ENCODE measurements around the gene KNDC1. TPM values are rescaled to one million over a fixed set of nuclear protein-coding genes. Genes with fewer than 3 reads are reported as not detected.
"Not testable (repeated sequence)": the region's sequence is repeated elsewhere in the genome, so short reads cannot be mapped to it uniquely, and the experiment has no call there.

The KNDC1 gene
- total RNA-seq, 2 experiments from 2014 or later = 0.36 to 0.40 TPM

DNA sequence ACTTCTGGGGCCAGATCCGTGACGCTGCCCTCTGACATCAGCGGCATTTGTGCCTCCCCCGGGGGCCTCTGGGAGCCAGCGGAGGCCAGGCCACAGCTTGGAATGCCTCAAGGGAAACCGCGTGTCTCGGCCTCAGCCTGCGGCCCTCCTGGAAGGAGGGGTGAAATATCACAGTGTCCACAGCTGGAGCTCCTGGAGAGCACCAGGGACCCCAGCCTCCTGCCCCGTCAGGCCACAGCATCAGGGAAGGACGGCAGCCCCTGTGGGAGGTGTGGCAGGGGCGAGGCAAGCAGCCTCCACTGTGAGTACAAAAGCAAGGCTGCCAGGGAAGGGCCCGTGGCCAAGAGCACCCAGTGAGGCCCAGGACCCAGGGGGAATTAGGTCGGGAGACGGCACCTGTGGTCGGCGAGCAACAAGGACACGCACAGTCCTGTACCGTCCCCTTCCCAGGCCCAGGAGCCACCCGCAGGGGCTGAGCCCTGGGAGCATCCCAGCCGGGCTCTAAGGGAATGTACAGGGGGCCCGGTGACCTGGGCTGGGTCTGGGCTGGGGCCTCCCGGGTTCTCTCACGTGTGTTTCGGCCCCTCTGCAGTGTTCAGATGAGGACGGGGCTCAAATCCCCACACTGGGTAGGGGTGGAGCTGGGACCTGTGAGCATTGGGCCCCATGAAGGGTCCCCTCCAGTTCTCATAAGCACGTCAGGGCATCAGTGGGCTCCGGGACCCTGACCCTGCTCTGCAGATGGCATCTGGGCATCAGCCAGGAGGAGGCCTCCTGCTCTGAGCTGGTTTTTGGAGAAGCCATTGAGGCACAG is 18.7 kb upstream of the KNDC1 start:
- POLR2A ChIA-PET = no interaction called here
- Mint-ChIP-seq H3K27me3 (peaks cover 12% of the 10 kb centered on the region), H3K4me3 (no peak overlapping the region), H3K4me1 (peaks cover 4% of the 10 kb centered on the region), H3K36me3 (no peaks in the 10 kb centered on the region), H3K27ac (no peak overlapping the region), H3K9me3 (no peaks in the 10 kb centered on the region)
- no peak for DNase-seq
- ATAC-seq (ENCODE audit: low read depth) = no peak

DNA sequence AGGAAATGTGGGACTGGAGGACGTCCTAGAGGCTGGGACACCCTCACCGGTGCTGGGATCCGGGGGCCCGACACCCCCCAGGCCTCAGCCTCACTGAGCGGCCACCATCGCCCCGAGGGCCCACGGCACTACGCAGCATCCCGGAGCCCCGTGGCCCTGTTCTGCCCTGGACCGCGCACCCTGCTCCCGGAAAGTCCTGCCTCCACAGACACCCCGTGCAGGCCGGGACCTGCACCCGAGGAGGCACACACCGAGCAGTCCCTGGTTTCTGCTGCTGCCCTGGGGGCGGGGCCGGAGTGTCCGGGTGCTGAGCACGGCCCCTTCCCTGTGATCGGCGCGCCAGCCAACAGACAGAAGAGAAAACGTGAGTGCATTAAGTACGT is 18.1 kb upstream of the KNDC1 start:
- no peak for ATAC-seq (ENCODE audit: low read depth)
- peaks cover 1% of the 10 kb centered on the region for H3K9me3 Mint-ChIP-seq
- H3K36me3 Mint-ChIP-seq = no peaks in the 10 kb centered on the region
- no peak for DNase-seq
- peaks cover 4% of the 10 kb centered on the region for H3K4me1 Mint-ChIP-seq
- H3K27me3 Mint-ChIP-seq = peaks cover 16% of the 10 kb centered on the region
- no peak overlapping the region for H3K27ac Mint-ChIP-seq
- POLR2A ChIA-PET = no interaction called here
- H3K4me3 Mint-ChIP-seq = no peak overlapping the region

DNA sequence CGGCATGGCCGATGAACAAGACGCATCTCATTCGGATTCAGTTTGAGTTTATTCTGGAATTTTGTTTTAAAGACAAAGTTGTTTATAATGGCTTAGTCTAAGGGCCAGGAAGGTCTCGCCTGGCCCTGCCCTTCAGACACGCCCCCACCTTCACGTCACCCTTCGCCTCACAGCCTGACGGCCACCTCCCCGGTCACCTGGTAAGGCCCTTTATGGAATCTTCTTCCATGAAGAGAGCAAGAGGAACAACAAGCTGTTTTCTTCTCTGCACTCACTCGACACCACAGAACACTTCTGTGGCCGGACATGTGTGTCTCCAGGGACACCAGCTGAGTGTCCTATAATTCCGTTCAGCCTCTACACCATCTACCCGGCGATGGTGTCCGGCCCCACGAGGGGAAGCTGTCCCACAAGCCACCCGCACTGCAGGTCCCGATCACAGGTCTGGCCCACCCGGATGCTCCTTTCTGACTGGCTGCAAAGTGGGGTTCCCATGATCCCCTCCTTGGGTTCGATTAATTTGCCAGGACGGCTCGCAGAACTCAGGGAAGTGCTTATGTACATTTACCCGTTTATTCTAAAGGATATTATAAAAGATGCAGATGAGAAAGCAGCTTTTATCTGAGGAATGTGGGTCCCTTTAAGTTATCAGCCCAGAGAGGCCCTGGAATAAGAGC is 17.4 kb upstream of the KNDC1 start:
- H3K27me3 Mint-ChIP-seq = peaks cover 22% of the 10 kb centered on the region
- POLR2A ChIA-PET = no interaction called here
- peaks cover 4% of the 10 kb centered on the region for H3K4me1 Mint-ChIP-seq
- no peak for ATAC-seq (ENCODE audit: low read depth)
- H3K36me3 Mint-ChIP-seq = no peaks in the 10 kb centered on the region
- H3K4me3 Mint-ChIP-seq = no peak overlapping the region
- no peak overlapping the region for H3K27ac Mint-ChIP-seq
- peaks cover 6% of the 10 kb centered on the region for H3K9me3 Mint-ChIP-seq
- DNase-seq = no peak

GRCh38 chr10:133143200-133143533 is 16.9 kb upstream of the KNDC1 start:
- DNase-seq = no peak
- Mint-ChIP-seq H3K27me3 (peaks cover 22% of the 10 kb centered on the region), H3K4me3 (no peak overlapping the region), H3K36me3 (no peaks in the 10 kb centered on the region), H3K4me1 (peaks cover 4% of the 10 kb centered on the region), H3K27ac (no peak overlapping the region), H3K9me3 (peaks cover 8% of the 10 kb centered on the region)
- POLR2A ChIA-PET = interaction anchor here (0.6 kb wide), 1 partner anchor 116 kb away, joined by 3 read pairs; no protein-coding TSS in a partner anchor
- no peak for ATAC-seq (ENCODE audit: low read depth)

GRCh38 chr10:133143546-133143945 is 16.5 kb upstream of the KNDC1 start:
- H3K9me3 Mint-ChIP-seq = peaks cover 8% of the 10 kb centered on the region
- no peak overlapping the region for H3K4me3 Mint-ChIP-seq
- DNase-seq (no peak), ATAC-seq (ENCODE audit: low read depth) (no peak)
- H3K27ac Mint-ChIP-seq = no peak overlapping the region
- H3K27me3 Mint-ChIP-seq = peaks cover 24% of the 10 kb centered on the region
- H3K4me1 Mint-ChIP-seq = peaks cover 4% of the 10 kb centered on the region
- H3K36me3 Mint-ChIP-seq = no peaks in the 10 kb centered on the region
- POLR2A ChIA-PET = interaction anchor here (0.6 kb wide), 1 partner anchor 115 kb away, joined by 3 read pairs; no protein-coding TSS in a partner anchor

DNA sequence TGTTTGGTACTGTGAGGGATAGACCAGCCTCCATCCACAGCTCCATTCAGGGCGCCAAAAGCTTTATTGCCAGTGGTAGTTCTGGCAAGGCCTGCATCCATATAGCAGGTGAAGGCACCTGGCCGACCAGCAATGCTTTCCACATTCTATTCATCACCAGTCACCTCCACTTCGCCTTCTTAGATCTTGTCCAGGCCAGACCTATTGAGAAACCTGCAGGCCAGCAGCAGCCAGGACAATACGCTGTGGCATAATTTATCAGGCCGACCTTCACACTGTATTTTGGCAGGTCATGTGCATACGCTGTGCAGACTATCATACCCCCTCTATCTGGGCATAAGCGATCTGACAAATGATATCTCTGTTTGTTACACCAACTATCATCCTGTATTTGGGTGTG is 15.2 kb upstream of the KNDC1 start:
- H3K27ac Mint-ChIP-seq = no peak overlapping the region
- no peak overlapping the region for H3K4me3 Mint-ChIP-seq
- H3K9me3 Mint-ChIP-seq = peaks cover 8% of the 10 kb centered on the region
- no peaks in the 10 kb centered on the region for H3K36me3 Mint-ChIP-seq
- H3K27me3 Mint-ChIP-seq = peaks cover 25% of the 10 kb centered on the region
- DNase-seq = no peak
- peaks cover 4% of the 10 kb centered on the region for H3K4me1 Mint-ChIP-seq
- no peak for ATAC-seq (ENCODE audit: low read depth)
- POLR2A ChIA-PET = no interaction called here

DNA sequence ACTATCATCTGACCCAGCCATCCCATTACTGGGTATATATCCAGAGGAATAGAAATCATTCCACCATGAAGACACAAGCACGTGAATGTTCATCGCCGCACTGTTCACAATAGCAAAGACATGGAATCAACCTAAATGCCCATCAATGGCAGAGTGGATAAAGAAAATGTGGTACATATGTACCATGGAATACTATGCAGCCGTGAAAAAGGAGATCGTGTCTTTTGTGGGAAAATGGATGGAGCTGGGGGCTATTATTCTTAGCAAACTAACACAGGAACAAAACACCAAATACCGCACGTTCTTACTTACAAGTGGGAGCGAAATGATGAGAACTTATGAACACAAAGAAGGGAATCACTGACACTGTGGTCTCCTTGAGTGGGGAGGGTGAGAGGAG is 9.8 kb upstream of the KNDC1 start:
- peaks cover 39% of the 10 kb centered on the region for H3K27me3 Mint-ChIP-seq
- no peak for ATAC-seq (ENCODE audit: low read depth)
- no peak for DNase-seq
- no peak overlapping the region for H3K27ac Mint-ChIP-seq
- H3K4me3 Mint-ChIP-seq = no peak overlapping the region
- POLR2A ChIA-PET = no interaction called here
- H3K4me1 Mint-ChIP-seq = no peaks in the 10 kb centered on the region
- no peaks in the 10 kb centered on the region for H3K36me3 Mint-ChIP-seq
- peaks cover 8% of the 10 kb centered on the region for H3K9me3 Mint-ChIP-seq

DNA sequence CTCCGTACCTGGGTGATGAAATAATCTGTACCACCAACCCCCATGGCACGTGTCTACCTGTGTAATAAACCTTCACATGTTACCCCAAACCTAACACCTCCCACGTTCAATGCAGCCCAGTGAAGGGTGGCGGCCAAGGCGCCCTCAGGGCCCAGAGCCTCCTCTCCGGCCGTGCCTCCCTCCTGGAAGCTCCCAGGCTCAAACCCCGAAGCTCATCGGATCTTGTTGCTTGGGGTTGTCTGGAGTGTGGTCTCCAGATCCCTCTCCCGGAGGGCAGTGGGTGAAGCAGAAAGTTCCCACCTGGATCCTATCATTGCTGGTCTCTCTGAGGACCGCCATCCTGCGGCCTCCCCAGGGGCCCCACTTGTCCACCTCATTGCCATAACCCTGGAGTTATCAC is 9.4 kb upstream of the KNDC1 start:
- POLR2A ChIA-PET = no interaction called here
- no peaks in the 10 kb centered on the region for H3K4me1 Mint-ChIP-seq
- H3K9me3 Mint-ChIP-seq = peaks cover 8% of the 10 kb centered on the region
- ATAC-seq (ENCODE audit: low read depth) (no peak), DNase-seq (no peak)
- no peak overlapping the region for H3K4me3 Mint-ChIP-seq
- peaks cover 36% of the 10 kb centered on the region for H3K27me3 Mint-ChIP-seq
- no peaks in the 10 kb centered on the region for H3K36me3 Mint-ChIP-seq
- H3K27ac Mint-ChIP-seq = no peak overlapping the region

GRCh38 chr10:133151071-133151470 is 8.9 kb upstream of the KNDC1 start:
- peaks cover 36% of the 10 kb centered on the region for H3K27me3 Mint-ChIP-seq
- H3K4me3 Mint-ChIP-seq; H3K36me3 Mint-ChIP-seq; DNase-seq; ATAC-seq (ENCODE audit: low read depth); H3K27ac Mint-ChIP-seq; H3K9me3 Mint-ChIP-seq; POLR2A ChIA-PET; H3K4me1 Mint-ChIP-seq: not testable (repeated sequence)

DNA sequence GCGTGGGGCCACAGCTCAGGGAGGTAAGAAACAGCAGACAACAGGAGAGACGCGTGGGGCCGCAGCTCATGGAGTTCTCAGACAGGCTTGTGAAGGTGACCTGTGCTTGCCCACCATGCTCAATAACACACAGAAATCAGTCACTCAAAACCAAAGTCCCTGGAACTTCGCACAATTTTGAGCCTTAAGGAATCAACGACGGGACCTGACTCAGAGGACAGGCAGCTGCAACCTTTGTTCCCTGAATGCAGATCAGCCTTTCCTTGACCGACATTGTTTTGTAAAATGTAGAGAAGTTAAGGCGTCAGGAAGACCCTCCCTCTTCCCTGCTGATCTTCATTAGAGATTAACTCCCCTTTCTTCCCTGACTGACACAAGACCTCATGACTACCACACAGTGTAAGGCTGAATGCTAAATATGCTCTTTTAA is 8.5 kb upstream of the KNDC1 start:
- H3K4me1 Mint-ChIP-seq = no peaks in the 10 kb centered on the region
- POLR2A ChIA-PET = no interaction called here
- no peaks in the 10 kb centered on the region for H3K36me3 Mint-ChIP-seq
- no peak for ATAC-seq (ENCODE audit: low read depth)
- peaks cover 34% of the 10 kb centered on the region for H3K27me3 Mint-ChIP-seq
- no peak overlapping the region for H3K27ac Mint-ChIP-seq
- H3K4me3 Mint-ChIP-seq = no peak overlapping the region
- no peak for DNase-seq
- H3K9me3 Mint-ChIP-seq = peaks cover 8% of the 10 kb centered on the region

GRCh38 chr10:133154411-133154810 is 5.6 kb upstream of the KNDC1 start:
- ATAC-seq (ENCODE audit: low read depth) = no peak
- H3K4me1 Mint-ChIP-seq = no peaks in the 10 kb centered on the region
- POLR2A ChIA-PET = no interaction called here
- H3K9me3 Mint-ChIP-seq = no peaks in the 10 kb centered on the region
- H3K27ac Mint-ChIP-seq = no peak overlapping the region
- no peak overlapping the region for H3K4me3 Mint-ChIP-seq
- no peak for DNase-seq
- no peaks in the 10 kb centered on the region for H3K36me3 Mint-ChIP-seq
- peaks cover 23% of the 10 kb centered on the region for H3K27me3 Mint-ChIP-seq

- ATAC-seq (ENCODE audit: low read depth) (no peak), DNase-seq (no peak)
- H3K4me1 Mint-ChIP-seq = no peaks in the 10 kb centered on the region
- POLR2A ChIA-PET = no interaction called here
- no peak overlapping the region for H3K27ac Mint-ChIP-seq
- no peaks in the 10 kb centered on the region for H3K36me3 Mint-ChIP-seq
- H3K27me3 Mint-ChIP-seq = peaks cover 23% of the 10 kb centered on the region
- no peaks in the 10 kb centered on the region for H3K9me3 Mint-ChIP-seq
- H3K4me3 Mint-ChIP-seq = no peak overlapping the region
These were observed 4.8 kb upstream of the KNDC1 start for GRCh38 chr10:133154996-133155778.

DNA sequence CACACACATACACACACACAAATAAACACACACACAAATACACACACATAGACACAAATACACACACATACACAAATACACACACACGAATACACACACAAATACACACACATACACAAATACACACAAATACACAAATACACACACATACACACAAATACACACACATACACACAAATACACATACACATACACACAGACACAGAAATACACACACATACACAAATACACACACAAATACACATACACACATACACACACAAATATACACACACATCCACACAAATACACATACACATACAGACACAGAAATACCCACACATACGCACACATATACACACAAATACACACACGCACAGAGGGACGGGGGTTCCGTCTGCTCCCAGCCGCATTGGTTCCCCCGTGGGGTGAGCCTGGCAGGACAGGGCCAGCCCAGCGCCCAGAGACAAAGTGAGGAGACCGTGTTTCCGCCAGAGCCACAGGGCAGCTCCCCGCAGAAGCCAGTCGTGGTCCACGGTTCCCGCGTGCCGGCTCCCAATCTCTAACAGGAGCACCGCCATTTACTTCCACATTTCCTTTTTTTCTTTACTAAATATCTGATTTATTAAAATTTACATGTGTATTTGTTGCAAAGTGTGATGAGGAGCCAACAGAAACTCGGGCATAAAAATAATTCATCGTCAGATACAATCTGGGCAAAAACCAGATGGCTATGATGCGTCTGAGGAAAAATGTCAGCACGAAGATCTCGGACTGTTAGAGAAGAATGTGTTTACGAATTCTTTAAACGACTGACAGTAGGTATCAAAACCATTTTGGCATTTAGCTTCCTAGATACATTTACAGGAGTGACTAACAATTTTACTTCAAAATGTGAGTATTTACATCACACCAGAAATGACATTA is 3.1 kb upstream of the KNDC1 start:
- no peaks in the 10 kb centered on the region for H3K4me1 Mint-ChIP-seq
- H3K36me3 Mint-ChIP-seq = no peaks in the 10 kb centered on the region
- POLR2A ChIA-PET = no interaction called here
- H3K27me3 Mint-ChIP-seq = peaks cover 20% of the 10 kb centered on the region
- no peaks in the 10 kb centered on the region for H3K9me3 Mint-ChIP-seq
- DNase-seq (no peak), ATAC-seq (ENCODE audit: low read depth) (no peak)
- no peak overlapping the region for H3K4me3 Mint-ChIP-seq
- H3K27ac Mint-ChIP-seq = no peak overlapping the region
